HG02943 (cell line): ENCODE data around the gene MRTO4.

Experiments used
- ATAC-seq: cut with Tn5 transposase; IDR thresholded peaks from one replicate; pipeline ENCODE4 v1.9.1; 2021; ENCODE audit warnings: mild to moderate bottlenecking, low read depth, moderate library complexity; ENCODE audit not compliant: unreplicated experiment

Gene MRTO4

GRCh38 chr1:19307794-19308508, 56.3 kb downstream of the MRTO4 start:
- no peak for ATAC-seq

GRCh38 chr1:19308509-19308907, 56.9 kb downstream of the MRTO4 start:
- no peak for ATAC-seq

DNA sequence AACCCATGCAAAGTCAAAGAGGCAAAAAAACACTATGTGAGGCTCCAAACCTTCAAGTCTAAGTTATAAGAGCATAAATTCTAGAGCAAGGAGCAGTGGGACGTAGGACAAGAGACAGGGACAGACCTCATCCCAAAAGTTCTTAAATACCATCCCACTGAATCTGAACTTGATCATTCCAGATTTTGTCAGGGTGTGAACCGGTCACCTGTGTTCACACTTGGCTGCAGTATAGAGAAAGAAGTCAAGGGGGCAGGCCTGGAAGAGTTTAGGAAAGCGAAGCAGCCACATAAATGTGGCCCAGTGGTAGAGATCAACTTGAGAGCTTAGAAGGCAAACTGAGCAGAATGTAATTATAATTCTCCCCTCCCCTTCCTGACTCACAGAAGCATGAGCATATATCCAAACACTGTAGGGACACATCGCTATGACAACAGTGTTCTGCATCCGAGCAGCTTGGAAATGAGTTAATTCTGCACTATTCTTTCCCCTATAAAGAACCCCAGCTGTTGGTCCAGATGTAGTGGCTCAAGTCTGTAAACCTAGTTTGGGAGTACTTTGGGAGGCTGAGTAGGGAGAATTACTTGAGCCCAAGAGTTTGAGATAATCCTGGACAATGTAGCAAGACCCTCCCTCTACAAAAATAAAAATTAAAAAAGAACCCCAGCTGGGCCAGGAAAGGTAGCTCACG, 57.7 kb downstream of the MRTO4 start:
- no peak for ATAC-seq
